Measurements from ENCODE around the gene NR6A1.

The NR6A1 gene

GRCh38 chr9:124790801-124791505 is 19.8 kb upstream of the NR6A1 start:
- H3K36me3 ChIP-seq (ENCODE audit: insufficient read depth, low read length): no peaks in the 10 kb centered on the region
- H3K4me3 ChIP-seq (ENCODE audit: low read length): no peak overlapping the region
- peaks cover 5% of the 10 kb centered on the region for H3K27me3 ChIP-seq (ENCODE audit: insufficient read depth, low read length)
- H2AFZ ChIP-seq (ENCODE audit: low read depth, low read length): no peak overlapping the region
- no peaks in the 10 kb centered on the region for H3K9me3 ChIP-seq (ENCODE audit: low read length)
- H3K4me1 ChIP-seq (ENCODE audit: insufficient read depth, low read length): no peaks in the 10 kb centered on the region

GRCh38 chr9:124790301-124790700 is 19.2 kb upstream of the NR6A1 start:
- H3K4me1 ChIP-seq (ENCODE audit: insufficient read depth, low read length): no peaks in the 10 kb centered on the region
- H3K9me3 ChIP-seq (ENCODE audit: low read length): no peaks in the 10 kb centered on the region
- no peak overlapping the region for H3K4me3 ChIP-seq (ENCODE audit: low read length)
- no peak overlapping the region for H2AFZ ChIP-seq (ENCODE audit: low read depth, low read length)
- H3K27me3 ChIP-seq (ENCODE audit: insufficient read depth, low read length): peaks cover 5% of the 10 kb centered on the region
- no peaks in the 10 kb centered on the region for H3K36me3 ChIP-seq (ENCODE audit: insufficient read depth, low read length)

DNA sequence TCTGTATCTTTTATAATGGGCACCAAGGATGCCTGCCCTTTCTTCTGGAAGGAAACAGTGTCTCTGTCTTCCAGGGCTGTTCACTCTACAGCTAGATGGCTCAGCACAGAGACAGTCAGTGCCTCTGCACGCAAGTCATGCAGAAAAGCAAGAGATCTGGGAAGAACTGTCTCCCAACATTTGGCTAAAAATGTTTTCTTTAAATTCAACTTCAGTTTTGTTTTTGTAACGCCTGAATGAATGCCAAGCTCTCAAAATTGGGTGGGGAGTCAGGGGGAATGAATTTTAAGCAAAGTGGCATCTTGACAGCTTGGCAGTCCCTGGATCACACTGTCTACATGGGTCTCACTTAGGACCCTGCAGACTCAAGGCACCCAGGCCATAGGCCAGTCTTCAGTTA is 18.4 kb upstream of the NR6A1 start:
- Histone ChIP-seq H3K36me3 (ENCODE audit: insufficient read depth, low read length) (no peaks in the 10 kb centered on the region), H3K9me3 (ENCODE audit: low read length) (no peaks in the 10 kb centered on the region), H3K4me3 (ENCODE audit: low read length) (no peak overlapping the region), H2AFZ (ENCODE audit: low read depth, low read length) (no peak overlapping the region), H3K27me3 (ENCODE audit: insufficient read depth, low read length) (peaks cover 5% of the 10 kb centered on the region), H3K4me1 (ENCODE audit: insufficient read depth, low read length) (no peaks in the 10 kb centered on the region)

GRCh38 chr9:124788542-124789217 is 17.6 kb upstream of the NR6A1 start:
- peaks cover 5% of the 10 kb centered on the region for H3K27me3 ChIP-seq (ENCODE audit: insufficient read depth, low read length)
- no peaks in the 10 kb centered on the region for H3K4me1 ChIP-seq (ENCODE audit: insufficient read depth, low read length)
- no peak overlapping the region for H2AFZ ChIP-seq (ENCODE audit: low read depth, low read length)

DNA sequence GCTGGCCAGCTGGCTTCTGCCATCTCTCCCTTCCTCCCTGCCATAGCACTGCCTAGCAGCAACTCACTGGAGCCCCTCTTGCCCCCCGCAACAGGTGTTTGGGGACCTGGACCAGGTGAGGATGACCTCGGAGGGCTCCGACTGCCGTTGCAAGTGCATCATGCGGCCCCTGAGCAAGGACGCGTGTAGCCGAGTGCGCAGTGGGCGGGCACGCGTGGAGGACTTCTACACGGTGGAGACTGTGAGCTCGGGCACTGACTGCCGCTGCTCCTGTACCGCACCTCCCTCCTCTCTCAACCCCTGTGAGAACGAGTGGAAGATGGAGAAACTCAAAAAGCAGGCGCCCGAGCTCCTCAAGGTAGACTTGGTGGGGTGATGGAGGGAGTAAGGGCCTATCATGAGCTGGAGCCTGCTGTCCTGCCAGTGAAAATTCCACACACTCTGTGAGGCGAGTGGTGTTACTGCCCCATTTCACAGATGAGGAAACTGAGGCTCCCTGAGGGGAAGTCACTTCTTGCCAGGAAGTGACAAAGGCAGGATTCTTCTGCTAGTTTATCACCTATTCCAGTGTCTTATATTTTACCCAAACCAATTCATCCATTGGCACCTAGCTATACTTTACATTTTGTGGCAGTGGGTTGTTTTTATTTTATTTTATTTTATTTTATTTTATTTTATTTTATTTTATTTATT is 15.9 kb upstream of the NR6A1 start:
- Histone ChIP-seq H2AFZ (ENCODE audit: low read depth, low read length) (no peak overlapping the region), H3K9me3 (ENCODE audit: low read length) (no peaks in the 10 kb centered on the region), H3K27me3 (ENCODE audit: insufficient read depth, low read length) (peaks cover 3% of the 10 kb centered on the region), H3K4me3 (ENCODE audit: low read length) (no peak overlapping the region), H3K4me1 (ENCODE audit: insufficient read depth, low read length) (no peaks in the 10 kb centered on the region), H3K36me3 (ENCODE audit: insufficient read depth, low read length) (no peaks in the 10 kb centered on the region)

More at GRCh38 chr9:124788542-124789217, 17.6 kb upstream of the NR6A1 start:
- Histone ChIP-seq H3K4me3 (ENCODE audit: low read length) (no peak overlapping the region), H3K36me3 (ENCODE audit: insufficient read depth, low read length) (no peaks in the 10 kb centered on the region), H3K9me3 (ENCODE audit: low read length) (no peaks in the 10 kb centered on the region)

- H3K27me3 ChIP-seq (ENCODE audit: insufficient read depth, low read length): no peaks in the 10 kb centered on the region
Measured at GRCh38 chr9:124784509-124784908, 13.4 kb upstream of the NR6A1 start.

GRCh38 chr9:124783830-124784229 is 12.7 kb upstream of the NR6A1 start:
- Histone ChIP-seq H3K36me3 (ENCODE audit: insufficient read depth, low read length) (no peaks in the 10 kb centered on the region), H3K27me3 (ENCODE audit: insufficient read depth, low read length) (peaks cover 1% of the 10 kb centered on the region), H3K4me1 (ENCODE audit: insufficient read depth, low read length) (peaks cover 12% of the 10 kb centered on the region), H3K9me3 (ENCODE audit: low read length) (no peaks in the 10 kb centered on the region), H3K4me3 (ENCODE audit: low read length) (no peak overlapping the region), H2AFZ (ENCODE audit: low read depth, low read length) (no peak overlapping the region)

More at GRCh38 chr9:124784509-124784908, 13.4 kb upstream of the NR6A1 start:
- H3K36me3 ChIP-seq (ENCODE audit: insufficient read depth, low read length): no peaks in the 10 kb centered on the region
- no peaks in the 10 kb centered on the region for H3K9me3 ChIP-seq (ENCODE audit: low read length)
- H2AFZ ChIP-seq (ENCODE audit: low read depth, low read length): no peak overlapping the region
- H3K4me3 ChIP-seq (ENCODE audit: low read length): no peak overlapping the region
- peaks cover 6% of the 10 kb centered on the region for H3K4me1 ChIP-seq (ENCODE audit: insufficient read depth, low read length)

GRCh38 chr9:124782661-124783574 is 11.8 kb upstream of the NR6A1 start:
- Histone ChIP-seq H3K4me1 (ENCODE audit: insufficient read depth, low read length) (peaks cover 14% of the 10 kb centered on the region), H3K9me3 (ENCODE audit: low read length) (no peaks in the 10 kb centered on the region)

GRCh38 chr9:124781967-124782660 is 11.0 kb upstream of the NR6A1 start:
- Histone ChIP-seq H3K27me3 (ENCODE audit: insufficient read depth, low read length) (peaks cover 13% of the 10 kb centered on the region), H3K36me3 (ENCODE audit: insufficient read depth, low read length) (no peaks in the 10 kb centered on the region), H3K4me3 (ENCODE audit: low read length) (no peak overlapping the region), H2AFZ (ENCODE audit: low read depth, low read length) (no peak overlapping the region), H3K4me1 (ENCODE audit: insufficient read depth, low read length) (peaks cover 14% of the 10 kb centered on the region), H3K9me3 (ENCODE audit: low read length) (no peaks in the 10 kb centered on the region)

More at GRCh38 chr9:124782661-124783574, 11.8 kb upstream of the NR6A1 start:
- Histone ChIP-seq H3K27me3 (ENCODE audit: insufficient read depth, low read length) (peaks cover 5% of the 10 kb centered on the region), H2AFZ (ENCODE audit: low read depth, low read length) (no peak overlapping the region), H3K36me3 (ENCODE audit: insufficient read depth, low read length) (no peaks in the 10 kb centered on the region), H3K4me3 (ENCODE audit: low read length) (no peak overlapping the region)

- Histone ChIP-seq H3K36me3 (ENCODE audit: insufficient read depth, low read length) (no peaks in the 10 kb centered on the region), H3K27me3 (ENCODE audit: insufficient read depth, low read length) (peaks cover 27% of the 10 kb centered on the region), H3K4me3 (ENCODE audit: low read length) (no peak overlapping the region)
Measured at GRCh38 chr9:124780757-124781151, 9.6 kb upstream of the NR6A1 start.

DNA sequence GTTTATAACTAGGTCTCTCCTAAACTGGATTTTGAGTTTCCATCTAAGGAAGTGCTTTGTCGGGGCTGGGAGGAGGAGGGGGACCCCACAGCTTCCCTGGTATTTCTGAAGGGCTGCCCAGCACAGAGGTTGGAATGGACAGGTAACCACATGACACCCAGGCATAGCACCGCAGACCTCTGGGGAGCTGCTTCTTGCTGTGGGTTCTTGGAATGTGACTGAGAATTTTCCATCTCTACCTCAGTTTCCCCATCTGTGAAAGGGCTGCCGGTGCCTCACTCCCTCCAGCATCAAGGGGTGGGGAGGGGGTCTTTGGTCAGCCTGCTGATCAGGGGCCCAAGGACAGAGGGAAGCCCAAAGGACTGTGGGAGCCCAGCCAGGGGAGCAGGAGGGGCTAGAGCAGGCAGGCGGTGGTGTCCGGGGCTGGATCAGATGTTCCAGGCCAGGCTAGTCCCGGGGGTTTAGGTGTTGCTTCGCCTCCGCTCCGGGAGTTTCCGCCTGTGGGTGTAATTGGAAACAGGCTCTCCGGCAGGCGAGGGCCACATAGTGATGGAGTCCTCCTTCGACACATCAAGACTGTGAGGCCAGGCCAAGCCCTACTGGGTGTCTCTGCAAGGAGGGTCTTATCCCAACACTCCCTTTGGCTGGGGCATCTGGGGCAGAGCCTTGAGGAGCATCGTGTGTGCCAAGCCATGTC is 9.1 kb upstream of the NR6A1 start:
- H3K27me3 ChIP-seq (ENCODE audit: insufficient read depth, low read length): peaks cover 30% of the 10 kb centered on the region
- H3K9me3 ChIP-seq (ENCODE audit: low read length): no peaks in the 10 kb centered on the region
- H2AFZ ChIP-seq (ENCODE audit: low read depth, low read length): no peak overlapping the region

More at GRCh38 chr9:124780757-124781151, 9.6 kb upstream of the NR6A1 start:
- Histone ChIP-seq H3K9me3 (ENCODE audit: low read length) (no peaks in the 10 kb centered on the region), H2AFZ (ENCODE audit: low read depth, low read length) (no peak overlapping the region), H3K4me1 (ENCODE audit: insufficient read depth, low read length) (peaks cover 14% of the 10 kb centered on the region)

More for the DNA sequence above, 9.1 kb upstream of the NR6A1 start:
- Histone ChIP-seq H3K36me3 (ENCODE audit: insufficient read depth, low read length) (no peaks in the 10 kb centered on the region), H3K4me1 (ENCODE audit: insufficient read depth, low read length) (peaks cover 14% of the 10 kb centered on the region), H3K4me3 (ENCODE audit: low read length) (no peak overlapping the region)
